ENCODE measurements around the gene TPGS2. TPM values are rescaled to one million over a fixed set of nuclear protein-coding genes. Genes with fewer than 3 reads are reported as not detected.

Gene TPGS2
- polyA plus RNA-seq, 1 donor from 2014 or later, result 217 TPM

GRCh38 chr18:36826556-36826955 is 2.2 kb downstream of the TPGS2 start:
- no peaks in the 10 kb centered on the region for H3K9me3 ChIP-seq (ENCODE audit: low read length)
- no peaks in the 10 kb centered on the region for H3F3A ChIP-seq (ENCODE audit: insufficient read depth, low read length, poor library complexity, severe bottlenecking)
- no peak overlapping the region for H2AFZ ChIP-seq (ENCODE audit: low read depth, low read length)
- no peak overlapping the region for H3K4me3 ChIP-seq (ENCODE audit: low read length)
- no peaks in the 10 kb centered on the region for H4K20me1 ChIP-seq (ENCODE audit: insufficient read depth)
- no peak overlapping the region for H3K9ac ChIP-seq (ENCODE audit: low read length)
- no peak overlapping the region for H3K27ac ChIP-seq (ENCODE audit: low read length)
- no peak for TF ChIP-seq MXI1 (conservative IDR thresholded peaks at IDR 0.05; ENCODE audit: poor library complexity, severe bottlenecking)
- no peak for TF ChIP-seq SMC3 (conservative IDR thresholded peaks at IDR 0.05; ENCODE audit: poor library complexity)
- no peak for TF ChIP-seq EP300 (conservative IDR thresholded peaks at IDR 0.05; ENCODE audit: poor library complexity, severe bottlenecking)
- no peak for TF ChIP-seq RAD21 (conservative IDR thresholded peaks at IDR 0.05)
- no peak for TF ChIP-seq POLR2AphosphoS5 (IDR thresholded peaks at IDR 0.05)
- no peak for TF ChIP-seq TAF1 (IDR thresholded peaks at IDR 0.05; ENCODE audit: low read depth)
- TF ChIP-seq, protein P1, sequence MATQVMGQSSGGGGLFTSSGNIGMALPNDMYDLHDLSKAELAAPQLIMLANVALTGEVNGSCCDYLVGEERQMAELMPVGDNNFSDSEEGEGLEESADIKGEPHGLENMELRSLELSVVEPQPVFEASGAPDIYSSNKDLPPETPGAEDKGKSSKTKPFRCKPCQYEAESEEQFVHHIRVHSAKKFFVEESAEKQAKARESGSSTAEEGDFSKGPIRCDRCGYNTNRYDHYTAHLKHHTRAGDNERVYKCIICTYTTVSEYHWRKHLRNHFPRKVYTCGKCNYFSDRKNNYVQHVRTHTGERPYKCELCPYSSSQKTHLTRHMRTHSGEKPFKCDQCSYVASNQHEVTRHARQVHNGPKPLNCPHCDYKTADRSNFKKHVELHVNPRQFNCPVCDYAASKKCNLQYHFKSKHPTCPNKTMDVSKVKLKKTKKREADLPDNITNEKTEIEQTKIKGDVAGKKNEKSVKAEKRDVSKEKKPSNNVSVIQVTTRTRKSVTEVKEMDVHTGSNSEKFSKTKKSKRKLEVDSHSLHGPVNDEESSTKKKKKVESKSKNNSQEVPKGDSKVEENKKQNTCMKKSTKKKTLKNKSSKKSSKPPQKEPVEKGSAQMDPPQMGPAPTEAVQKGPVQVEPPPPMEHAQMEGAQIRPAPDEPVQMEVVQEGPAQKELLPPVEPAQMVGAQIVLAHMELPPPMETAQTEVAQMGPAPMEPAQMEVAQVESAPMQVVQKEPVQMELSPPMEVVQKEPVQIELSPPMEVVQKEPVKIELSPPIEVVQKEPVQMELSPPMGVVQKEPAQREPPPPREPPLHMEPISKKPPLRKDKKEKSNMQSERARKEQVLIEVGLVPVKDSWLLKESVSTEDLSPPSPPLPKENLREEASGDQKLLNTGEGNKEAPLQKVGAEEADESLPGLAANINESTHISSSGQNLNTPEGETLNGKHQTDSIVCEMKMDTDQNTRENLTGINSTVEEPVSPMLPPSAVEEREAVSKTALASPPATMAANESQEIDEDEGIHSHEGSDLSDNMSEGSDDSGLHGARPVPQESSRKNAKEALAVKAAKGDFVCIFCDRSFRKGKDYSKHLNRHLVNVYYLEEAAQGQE (IDR thresholded peaks at IDR 0.05; ENCODE audit: borderline replicate concordance), result no peak
- TF ChIP-seq CTCF (IDR thresholded peaks at IDR 0.05; ENCODE audit: poor library complexity, severe bottlenecking), result no peak
- no peak for TF ChIP-seq EZH2 (IDR thresholded peaks at IDR 0.05; ENCODE audit: borderline replicate concordance, insufficient read depth, low read length, poor library complexity, severe bottlenecking)
- H3K27me3 ChIP-seq (ENCODE audit: insufficient read depth, low read depth, low read length), result no peaks in the 10 kb centered on the region
- H3K4me2 ChIP-seq (ENCODE audit: low read length), result no peak overlapping the region
- no peaks in the 10 kb centered on the region for H3K9me2 ChIP-seq (ENCODE audit: insufficient read depth, low read length)
- H3K36me3 ChIP-seq (ENCODE audit: insufficient read depth, low read length), result no peaks in the 10 kb centered on the region
- H3K79me2 ChIP-seq (replicated peaks; ENCODE audit: insufficient read depth, low read length), result peaks cover 28% of the 10 kb centered on the region

DNA sequence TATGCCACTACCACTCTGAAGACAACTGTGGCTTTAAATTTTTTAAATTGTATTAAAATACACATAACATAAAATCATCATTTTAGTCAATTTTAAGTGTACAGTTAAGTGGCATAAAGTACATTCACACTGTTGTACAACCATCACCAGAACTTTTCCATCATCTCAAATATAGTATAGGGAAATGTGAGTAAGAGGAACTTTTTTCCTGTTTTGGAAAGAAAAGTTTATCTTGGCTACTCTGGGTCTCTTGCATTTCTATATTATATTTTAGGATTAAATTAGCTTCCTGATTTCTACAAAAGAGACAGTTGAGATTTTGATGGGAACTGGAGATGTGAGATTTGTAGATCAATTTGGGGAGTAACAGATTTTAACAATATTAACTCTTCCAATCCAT is 3.3 kb downstream of the TPGS2 start:
- H3F3A ChIP-seq (ENCODE audit: insufficient read depth, low read length, poor library complexity, severe bottlenecking), result no peaks in the 10 kb centered on the region
- H3K9me2 ChIP-seq (ENCODE audit: insufficient read depth, low read length), result no peaks in the 10 kb centered on the region
- no peak overlapping the region for H3K4me3 ChIP-seq (ENCODE audit: low read length)
- H3K27me3 ChIP-seq (ENCODE audit: insufficient read depth, low read depth, low read length), result no peaks in the 10 kb centered on the region
- H3K4me2 ChIP-seq (ENCODE audit: low read length), result no peak overlapping the region
- H4K20me1 ChIP-seq (ENCODE audit: insufficient read depth), result no peaks in the 10 kb centered on the region
- H2AFZ ChIP-seq (ENCODE audit: low read depth, low read length), result no peak overlapping the region
- no peak overlapping the region for H3K9ac ChIP-seq (ENCODE audit: low read length)
- H3K27ac ChIP-seq (ENCODE audit: low read length), result no peak overlapping the region
- H3K36me3 ChIP-seq (ENCODE audit: insufficient read depth, low read length), result no peaks in the 10 kb centered on the region
- no peak for TF ChIP-seq SMC3 (conservative IDR thresholded peaks at IDR 0.05; ENCODE audit: poor library complexity)
- TF ChIP-seq, protein P1 (IDR thresholded peaks at IDR 0.05; ENCODE audit: borderline replicate concordance), result no peak
- no peak for TF ChIP-seq EZH2 (IDR thresholded peaks at IDR 0.05; ENCODE audit: borderline replicate concordance, insufficient read depth, low read length, poor library complexity, severe bottlenecking)
- no peak for TF ChIP-seq RAD21 (conservative IDR thresholded peaks at IDR 0.05)
- TF ChIP-seq MXI1 (conservative IDR thresholded peaks at IDR 0.05; ENCODE audit: poor library complexity, severe bottlenecking), result no peak
- TF ChIP-seq POLR2AphosphoS5 (IDR thresholded peaks at IDR 0.05), result no peak
- TF ChIP-seq CTCF (IDR thresholded peaks at IDR 0.05; ENCODE audit: poor library complexity, severe bottlenecking), result no peak
- no peak for TF ChIP-seq TAF1 (IDR thresholded peaks at IDR 0.05; ENCODE audit: low read depth)
- TF ChIP-seq EP300 (conservative IDR thresholded peaks at IDR 0.05; ENCODE audit: poor library complexity, severe bottlenecking), result no peak
- H3K9me3 ChIP-seq (ENCODE audit: low read length), result no peaks in the 10 kb centered on the region
- peaks cover 28% of the 10 kb centered on the region for H3K79me2 ChIP-seq (replicated peaks; ENCODE audit: insufficient read depth, low read length)

All from neural cell (in vitro differentiated cells).